HepG2 (cell line): Measurements from ENCODE around the gene SLC35F3.

Experiments
- CHD4 ChIP-seq: fragments of 200-600 bp; sonication (generic); IDR thresholded peaks from 2 replicates; pipeline ENCODE4 v1.7.0; 2017; ENCODE audit warnings: mild to moderate bottlenecking, low read length, borderline replicate concordance
- CTCF ChIP-seq: sonication (generic); formaldehyde crosslinking; IDR thresholded peaks from 2 replicates; pipeline ENCODE4 v1.5.0; 2020; ENCODE audit warnings: mild to moderate bottlenecking, missing genetic modification reagents, moderate library complexity
- ERF ChIP-seq: IDR thresholded peaks from 2 replicates; pipeline ENCODE4 v1.6.1; 2018; ENCODE audit warnings: missing biosample characterization, missing genetic modification reagents
- EZH2 ChIP-seq: conservative IDR thresholded peaks from 2 replicates; pipeline ENCODE4 v1.6.1; 2012; ENCODE audit warnings: mild to moderate bottlenecking, low read depth, low read length, moderate library complexity
- HCFC1 ChIP-seq: fragments of 150-350 bp; IDR thresholded peaks from 2 replicates; pipeline ENCODE4 v1.6.1; 2014; ENCODE audit warnings: low read depth, low read length
- HOXA7 ChIP-seq: sonication (generic); formaldehyde crosslinking; IDR thresholded peaks from 2 replicates; pipeline ENCODE4 v1.8.1; 2022; ENCODE audit warnings: mild to moderate bottlenecking, missing genetic modification reagents, moderate library complexity
- KMT2A ChIP-seq: sonication (generic); formaldehyde crosslinking; IDR thresholded peaks from 2 replicates; pipeline ENCODE4 v1.4.0; 2020; ENCODE audit warnings: missing genetic modification reagents
- MEF2D ChIP-seq: sonication (generic); formaldehyde crosslinking; IDR thresholded peaks from 2 replicates; pipeline ENCODE4 v1.5.1; 2020; ENCODE audit warnings: mild to moderate bottlenecking, missing genetic modification reagents
- ZNF496 ChIP-seq: sonication (generic); formaldehyde crosslinking; IDR thresholded peaks from 2 replicates; pipeline ENCODE4 v1.8.1; 2023; ENCODE audit warnings: mild to moderate bottlenecking, moderate library complexity, missing genetic modification reagents; ENCODE audit not compliant: insufficient replicate concordance
- TF ChIP-seq, protein P1 (sequence below): sonication (generic); formaldehyde crosslinking; IDR thresholded peaks from 2 replicates; pipeline ENCODE4 v1.5.0; 2020; ENCODE audit warnings: mild to moderate bottlenecking, missing genetic modification reagents, borderline replicate concordance

GRCh38 chr1:233944601-233945000, 40.1 kb downstream of the SLC35F3 start:
- TF ChIP-seq MEF2D (CRISPR knock-in tag) (no peak), CTCF (CRISPR knock-in tag) (no peak), EZH2 (no peak), ZNF496 (CRISPR knock-in tag) (no peak), HCFC1 (no peak), KMT2A (CRISPR knock-in tag) (no peak), HOXA7 (CRISPR knock-in tag) (no peak), ERF (CRISPR knock-in tag) (no peak), CHD4 (no peak)
- TF ChIP-seq, protein P1, sequence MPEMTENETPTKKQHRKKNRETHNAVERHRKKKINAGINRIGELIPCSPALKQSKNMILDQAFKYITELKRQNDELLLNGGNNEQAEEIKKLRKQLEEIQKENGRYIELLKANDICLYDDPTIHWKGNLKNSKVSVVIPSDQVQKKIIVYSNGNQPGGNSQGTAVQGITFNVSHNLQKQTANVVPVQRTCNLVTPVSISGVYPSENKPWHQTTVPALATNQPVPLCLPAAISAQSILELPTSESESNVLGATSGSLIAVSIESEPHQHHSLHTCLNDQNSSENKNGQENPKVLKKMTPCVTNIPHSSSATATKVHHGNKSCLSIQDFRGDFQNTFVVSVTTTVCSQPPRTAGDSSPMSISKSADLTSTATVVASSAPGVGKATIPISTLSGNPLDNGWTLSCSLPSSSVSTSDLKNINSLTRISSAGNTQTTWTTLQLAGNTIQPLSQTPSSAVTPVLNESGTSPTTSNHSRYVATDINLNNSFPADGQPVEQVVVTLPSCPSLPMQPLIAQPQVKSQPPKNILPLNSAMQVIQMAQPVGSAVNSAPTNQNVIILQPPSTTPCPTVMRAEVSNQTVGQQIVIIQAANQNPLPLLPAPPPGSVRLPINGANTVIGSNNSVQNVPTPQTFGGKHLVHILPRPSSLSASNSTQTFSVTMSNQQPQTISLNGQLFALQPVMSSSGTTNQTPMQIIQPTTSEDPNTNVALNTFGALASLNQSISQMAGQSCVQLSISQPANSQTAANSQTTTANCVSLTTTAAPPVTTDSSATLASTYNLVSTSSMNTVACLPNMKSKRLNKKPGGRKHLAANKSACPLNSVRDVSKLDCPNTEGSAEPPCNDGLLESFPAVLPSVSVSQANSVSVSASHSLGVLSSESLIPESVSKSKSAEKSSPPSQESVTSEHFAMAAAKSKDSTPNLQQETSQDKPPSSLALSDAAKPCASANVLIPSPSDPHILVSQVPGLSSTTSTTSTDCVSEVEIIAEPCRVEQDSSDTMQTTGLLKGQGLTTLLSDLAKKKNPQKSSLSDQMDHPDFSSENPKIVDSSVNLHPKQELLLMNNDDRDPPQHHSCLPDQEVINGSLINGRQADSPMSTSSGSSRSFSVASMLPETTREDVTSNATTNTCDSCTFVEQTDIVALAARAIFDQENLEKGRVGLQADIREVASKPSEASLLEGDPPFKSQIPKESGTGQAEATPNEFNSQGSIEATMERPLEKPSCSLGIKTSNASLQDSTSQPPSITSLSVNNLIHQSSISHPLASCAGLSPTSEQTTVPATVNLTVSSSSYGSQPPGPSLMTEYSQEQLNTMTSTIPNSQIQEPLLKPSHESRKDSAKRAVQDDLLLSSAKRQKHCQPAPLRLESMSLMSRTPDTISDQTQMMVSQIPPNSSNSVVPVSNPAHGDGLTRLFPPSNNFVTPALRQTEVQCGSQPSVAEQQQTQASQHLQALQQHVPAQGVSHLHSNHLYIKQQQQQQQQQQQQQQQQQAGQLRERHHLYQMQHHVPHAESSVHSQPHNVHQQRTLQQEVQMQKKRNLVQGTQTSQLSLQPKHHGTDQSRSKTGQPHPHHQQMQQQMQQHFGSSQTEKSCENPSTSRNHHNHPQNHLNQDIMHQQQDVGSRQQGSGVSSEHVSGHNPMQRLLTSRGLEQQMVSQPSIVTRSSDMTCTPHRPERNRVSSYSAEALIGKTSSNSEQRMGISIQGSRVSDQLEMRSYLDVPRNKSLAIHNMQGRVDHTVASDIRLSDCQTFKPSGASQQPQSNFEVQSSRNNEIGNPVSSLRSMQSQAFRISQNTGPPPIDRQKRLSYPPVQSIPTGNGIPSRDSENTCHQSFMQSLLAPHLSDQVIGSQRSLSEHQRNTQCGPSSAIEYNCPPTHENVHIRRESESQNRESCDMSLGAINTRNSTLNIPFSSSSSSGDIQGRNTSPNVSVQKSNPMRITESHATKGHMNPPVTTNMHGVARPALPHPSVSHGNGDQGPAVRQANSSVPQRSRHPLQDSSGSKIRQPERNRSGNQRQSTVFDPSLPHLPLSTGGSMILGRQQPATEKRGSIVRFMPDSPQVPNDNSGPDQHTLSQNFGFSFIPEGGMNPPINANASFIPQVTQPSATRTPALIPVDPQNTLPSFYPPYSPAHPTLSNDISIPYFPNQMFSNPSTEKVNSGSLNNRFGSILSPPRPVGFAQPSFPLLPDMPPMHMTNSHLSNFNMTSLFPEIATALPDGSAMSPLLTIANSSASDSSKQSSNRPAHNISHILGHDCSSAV = no peak
